Neural cell (in vitro differentiated cells): ENCODE measurements around the gene ENAM. TPM values are rescaled to one million over a fixed set of nuclear protein-coding genes. Genes with fewer than 3 reads are reported as not detected.

Experiments
- H2AFZ ChIP-seq: fragments of 200-600, 300-800 bp; sonication (generic), shearing (Covaris generic); 2 replicates; pipeline ENCODE4 v1.6.0; 2014; ENCODE audit warnings: low read depth, mild to moderate bottlenecking, antibody characterized with exemption, low read length, moderate library complexity
- H3F3A ChIP-seq: fragments of 200-600 bp; shearing (Covaris generic); 2 replicates; pipeline ENCODE4 v1.6.1; 2016; ENCODE audit warnings: mild to moderate bottlenecking, moderate library complexity, mixed read lengths, antibody characterized with exemption, low read length; ENCODE audit not compliant: insufficient read depth, poor library complexity, severe bottlenecking
- H3K27ac ChIP-seq: fragments of 200-600, 300-800 bp; sonication (generic), shearing (Covaris generic); 2 replicates; pipeline ENCODE4 v1.5.1; 2014; ENCODE audit warnings: mild to moderate bottlenecking, low read length, moderate library complexity
- H3K27me3 ChIP-seq: fragments of 300-800, 200-600 bp; sonication (generic), shearing (Covaris generic); 2 replicates; pipeline ENCODE4 v1.6.0; 2014; ENCODE audit warnings: mild to moderate bottlenecking, low read depth, low read length, moderate library complexity; ENCODE audit not compliant: insufficient read depth
- H3K36me3 ChIP-seq: fragments of 300-800, 200-600 bp; sonication (generic), shearing (Covaris generic); 2 replicates; pipeline ENCODE4 v1.5.1; 2014; ENCODE audit warnings: mild to moderate bottlenecking, antibody characterized with exemption, low read length, moderate library complexity; ENCODE audit not compliant: insufficient read depth
- H3K4me2 ChIP-seq: fragments of 300-800, 200-600 bp; sonication (generic), shearing (Covaris generic); 2 replicates; pipeline ENCODE4 v1.6.0; 2014; ENCODE audit warnings: mild to moderate bottlenecking, low read length
- H3K4me3 ChIP-seq: fragments of 300-800, 200-600 bp; sonication (generic), shearing (Covaris generic); 2 replicates; pipeline ENCODE4 v1.5.1; 2014; ENCODE audit warnings: mild to moderate bottlenecking, low read length, moderate library complexity
- H3K79me2 ChIP-seq: fragments of 200-600 bp; shearing (Covaris generic); replicated peaks from 2 replicates; pipeline ENCODE4 v1.6.0; 2014; ENCODE audit warnings: mild to moderate bottlenecking, low read length, moderate library complexity; ENCODE audit not compliant: insufficient read depth
- H3K9ac ChIP-seq: fragments of 300-800, 200-600 bp; sonication (generic), shearing (Covaris generic); 2 replicates; pipeline ENCODE4 v1.6.1; 2016; ENCODE audit warnings: mild to moderate bottlenecking, low read length, mixed read lengths
- H3K9me2 ChIP-seq: fragments of 200-600 bp; shearing (Covaris generic); 2 replicates; pipeline ENCODE4 v1.6.1; 2016; ENCODE audit warnings: mild to moderate bottlenecking, low read length, mixed read lengths; ENCODE audit not compliant: insufficient read depth
- H3K9me3 ChIP-seq: fragments of 200-600, 300-800 bp; sonication (generic), shearing (Covaris generic); 2 replicates; pipeline ENCODE4 v1.6.1; 2016; ENCODE audit warnings: mild to moderate bottlenecking, mixed run types, low read length, moderate library complexity, mixed read lengths
- H4K20me1 ChIP-seq: fragments of 200-600 bp; shearing (Covaris generic); 2 replicates; pipeline ENCODE4 v1.6.1; 2016; ENCODE audit warnings: mild to moderate bottlenecking, mixed run types; ENCODE audit not compliant: insufficient read depth
- EP300 ChIP-seq: fragments of 450-650 bp; conservative IDR thresholded peaks from 2 replicates; pipeline ENCODE4 v1.6.1; 2014; ENCODE audit warnings: antibody characterized with exemption, mild to moderate bottlenecking, moderate library complexity; ENCODE audit not compliant: poor library complexity, severe bottlenecking
- EZH2 ChIP-seq: fragments of 200-600, 300-800 bp; shearing (Covaris generic), sonication (generic); IDR thresholded peaks from 2 replicates; pipeline ENCODE4 v1.6.1; 2014; ENCODE audit warnings: antibody characterized with exemption, low read length, borderline replicate concordance, mild to moderate bottlenecking; ENCODE audit not compliant: insufficient read depth, poor library complexity, severe bottlenecking
- MXI1 ChIP-seq: fragments of 450-650 bp; conservative IDR thresholded peaks from 2 replicates; pipeline ENCODE4 v1.6.1; 2014; ENCODE audit warnings: antibody characterized with exemption, mild to moderate bottlenecking; ENCODE audit not compliant: poor library complexity, severe bottlenecking
- POLR2AphosphoS5 ChIP-seq: IDR thresholded peaks from 2 replicates; pipeline ENCODE4 v1.6.1; 2012
- RAD21 ChIP-seq: fragments of 450-650 bp; conservative IDR thresholded peaks from 2 replicates; pipeline ENCODE4 v1.6.1; 2014; ENCODE audit warnings: antibody characterized with exemption, mild to moderate bottlenecking, moderate library complexity
- SMC3 ChIP-seq: fragments of 450-650 bp; conservative IDR thresholded peaks from 2 replicates; pipeline ENCODE4 v1.6.1; 2014; ENCODE audit warnings: antibody characterized with exemption, mild to moderate bottlenecking, moderate library complexity; ENCODE audit not compliant: poor library complexity
- TAF1 ChIP-seq: IDR thresholded peaks from 2 replicates; pipeline ENCODE4 v1.6.1; 2012; ENCODE audit warnings: low read depth
- polyA plus RNA-seq: library from polyadenylated mRNA; depleted of rRNA; stranded (reverse); fragments of >200 nt; gene quantifications from 2 replicates; pipeline ENCODE4 v1.2.3, GENCODE V29; 2014
- TF ChIP-seq, protein P1 (sequence below): fragments of 450-650 bp; IDR thresholded peaks from 2 replicates; pipeline ENCODE4 v1.5.1; 2014; ENCODE audit warnings: antibody characterized with exemption, mild to moderate bottlenecking, moderate library complexity; ENCODE audit not compliant: poor library complexity, severe bottlenecking
- TF ChIP-seq, protein P2 (sequence below): IDR thresholded peaks from 2 replicates; pipeline ENCODE4 v1.6.1; 2012; ENCODE audit warnings: borderline replicate concordance

Gene ENAM
- polyA plus RNA-seq, 1 donor from 2014 or later: not detected

DNA sequence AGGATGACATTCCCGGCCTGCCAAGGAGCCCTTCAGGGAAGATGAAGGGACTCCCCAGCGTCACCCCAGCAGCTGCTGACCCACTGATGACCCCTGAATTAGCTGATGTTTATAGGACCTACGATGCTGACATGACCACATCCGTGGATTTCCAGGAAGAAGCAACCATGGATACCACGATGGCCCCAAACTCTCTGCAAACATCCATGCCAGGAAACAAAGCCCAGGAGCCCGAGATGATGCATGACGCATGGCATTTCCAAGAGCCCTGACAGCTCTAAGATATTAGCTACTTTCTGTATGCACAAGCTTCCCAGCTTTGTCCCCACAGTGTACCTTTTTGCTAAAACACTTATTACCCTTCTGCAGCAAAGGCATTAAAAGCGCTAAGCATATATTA lies 22.1 kb upstream of the ENAM start:
- no peak overlapping the region for H2AFZ ChIP-seq
- TF ChIP-seq, protein P1, sequence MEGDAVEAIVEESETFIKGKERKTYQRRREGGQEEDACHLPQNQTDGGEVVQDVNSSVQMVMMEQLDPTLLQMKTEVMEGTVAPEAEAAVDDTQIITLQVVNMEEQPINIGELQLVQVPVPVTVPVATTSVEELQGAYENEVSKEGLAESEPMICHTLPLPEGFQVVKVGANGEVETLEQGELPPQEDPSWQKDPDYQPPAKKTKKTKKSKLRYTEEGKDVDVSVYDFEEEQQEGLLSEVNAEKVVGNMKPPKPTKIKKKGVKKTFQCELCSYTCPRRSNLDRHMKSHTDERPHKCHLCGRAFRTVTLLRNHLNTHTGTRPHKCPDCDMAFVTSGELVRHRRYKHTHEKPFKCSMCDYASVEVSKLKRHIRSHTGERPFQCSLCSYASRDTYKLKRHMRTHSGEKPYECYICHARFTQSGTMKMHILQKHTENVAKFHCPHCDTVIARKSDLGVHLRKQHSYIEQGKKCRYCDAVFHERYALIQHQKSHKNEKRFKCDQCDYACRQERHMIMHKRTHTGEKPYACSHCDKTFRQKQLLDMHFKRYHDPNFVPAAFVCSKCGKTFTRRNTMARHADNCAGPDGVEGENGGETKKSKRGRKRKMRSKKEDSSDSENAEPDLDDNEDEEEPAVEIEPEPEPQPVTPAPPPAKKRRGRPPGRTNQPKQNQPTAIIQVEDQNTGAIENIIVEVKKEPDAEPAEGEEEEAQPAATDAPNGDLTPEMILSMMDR: no peak
- TF ChIP-seq EZH2 (no peak), RAD21 (no peak), TAF1 (no peak), POLR2AphosphoS5 (no peak), SMC3 (no peak), EP300 (no peak), MXI1 (no peak)
- TF ChIP-seq, protein P2, sequence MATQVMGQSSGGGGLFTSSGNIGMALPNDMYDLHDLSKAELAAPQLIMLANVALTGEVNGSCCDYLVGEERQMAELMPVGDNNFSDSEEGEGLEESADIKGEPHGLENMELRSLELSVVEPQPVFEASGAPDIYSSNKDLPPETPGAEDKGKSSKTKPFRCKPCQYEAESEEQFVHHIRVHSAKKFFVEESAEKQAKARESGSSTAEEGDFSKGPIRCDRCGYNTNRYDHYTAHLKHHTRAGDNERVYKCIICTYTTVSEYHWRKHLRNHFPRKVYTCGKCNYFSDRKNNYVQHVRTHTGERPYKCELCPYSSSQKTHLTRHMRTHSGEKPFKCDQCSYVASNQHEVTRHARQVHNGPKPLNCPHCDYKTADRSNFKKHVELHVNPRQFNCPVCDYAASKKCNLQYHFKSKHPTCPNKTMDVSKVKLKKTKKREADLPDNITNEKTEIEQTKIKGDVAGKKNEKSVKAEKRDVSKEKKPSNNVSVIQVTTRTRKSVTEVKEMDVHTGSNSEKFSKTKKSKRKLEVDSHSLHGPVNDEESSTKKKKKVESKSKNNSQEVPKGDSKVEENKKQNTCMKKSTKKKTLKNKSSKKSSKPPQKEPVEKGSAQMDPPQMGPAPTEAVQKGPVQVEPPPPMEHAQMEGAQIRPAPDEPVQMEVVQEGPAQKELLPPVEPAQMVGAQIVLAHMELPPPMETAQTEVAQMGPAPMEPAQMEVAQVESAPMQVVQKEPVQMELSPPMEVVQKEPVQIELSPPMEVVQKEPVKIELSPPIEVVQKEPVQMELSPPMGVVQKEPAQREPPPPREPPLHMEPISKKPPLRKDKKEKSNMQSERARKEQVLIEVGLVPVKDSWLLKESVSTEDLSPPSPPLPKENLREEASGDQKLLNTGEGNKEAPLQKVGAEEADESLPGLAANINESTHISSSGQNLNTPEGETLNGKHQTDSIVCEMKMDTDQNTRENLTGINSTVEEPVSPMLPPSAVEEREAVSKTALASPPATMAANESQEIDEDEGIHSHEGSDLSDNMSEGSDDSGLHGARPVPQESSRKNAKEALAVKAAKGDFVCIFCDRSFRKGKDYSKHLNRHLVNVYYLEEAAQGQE: no peak
- no peak overlapping the region for H3K27ac ChIP-seq
- H3K9me3 ChIP-seq: no peaks in the 10 kb centered on the region
- no peak overlapping the region for H3K4me2 ChIP-seq
- H3K79me2 ChIP-seq: no peaks in the 10 kb centered on the region
- no peaks in the 10 kb centered on the region for H4K20me1 ChIP-seq
- H3K9ac ChIP-seq: no peak overlapping the region
- no peaks in the 10 kb centered on the region for H3K36me3 ChIP-seq
- no peaks in the 10 kb centered on the region for H3K27me3 ChIP-seq
- no peaks in the 10 kb centered on the region for H3F3A ChIP-seq
- no peaks in the 10 kb centered on the region for H3K9me2 ChIP-seq
- H3K4me3 ChIP-seq: no peak overlapping the region

DNA sequence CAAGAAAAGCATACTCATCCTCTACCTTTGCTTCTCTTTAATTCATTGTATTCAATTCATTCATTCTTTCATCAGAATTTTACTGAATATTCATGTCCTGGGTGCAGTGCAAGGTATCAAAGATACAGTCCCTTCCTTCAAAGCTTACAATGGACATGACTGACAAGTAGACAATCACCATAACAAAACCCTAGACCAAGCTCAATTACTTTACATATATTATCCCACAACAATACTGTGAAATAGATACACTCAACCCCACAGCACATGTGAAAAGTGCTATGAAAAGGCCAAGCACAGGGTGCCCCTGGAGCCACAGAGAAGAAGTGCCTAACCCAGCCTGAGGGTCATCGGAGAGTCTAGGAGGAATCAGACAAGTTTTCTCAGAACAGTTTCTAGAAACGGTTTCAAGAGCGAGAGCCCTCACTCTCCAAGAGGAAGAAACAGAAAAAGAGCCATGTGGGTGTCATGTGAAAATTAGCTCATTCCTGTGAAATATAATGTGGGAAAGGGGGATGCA lies 21.1 kb upstream of the ENAM start:
- no peak overlapping the region for H3K9ac ChIP-seq
- no peaks in the 10 kb centered on the region for H3K79me2 ChIP-seq
- no peak overlapping the region for H3K4me2 ChIP-seq
- H2AFZ ChIP-seq: no peak overlapping the region
- H3K36me3 ChIP-seq: no peaks in the 10 kb centered on the region
- H3K27me3 ChIP-seq: no peaks in the 10 kb centered on the region
- no peaks in the 10 kb centered on the region for H3K9me2 ChIP-seq
- no peak for TF ChIP-seq EZH2
- TF ChIP-seq POLR2AphosphoS5: no peak
- no peak for TF ChIP-seq TAF1
- TF ChIP-seq, protein P2: no peak
- TF ChIP-seq EP300: no peak
- TF ChIP-seq, protein P1: no peak
- TF ChIP-seq SMC3: no peak
- no peak for TF ChIP-seq RAD21
- no peak overlapping the region for H3K27ac ChIP-seq
- H3F3A ChIP-seq: no peaks in the 10 kb centered on the region
- no peaks in the 10 kb centered on the region for H3K9me3 ChIP-seq
- H3K4me3 ChIP-seq: no peak overlapping the region
- no peaks in the 10 kb centered on the region for H4K20me1 ChIP-seq
